Sigmoid colon (tissue), 4 donors: ENCODE data around the gene TAF1B.

Experiments used
- CTCF ChIP-seq, 4 experiments: fragments of 450-650 bp in 3 of 4; fragments of 200-600 bp in 1 of 4; IDR thresholded peaks; one replicate each; pipeline ENCODE4 v1.5.1; 2016 to 2019; ENCODE audit warnings: antibody characterized with exemption in 4 of 4, mild to moderate bottlenecking in 3 of 4, moderate library complexity in 2 of 4
- EP300 ChIP-seq, 4 donors: sonication (generic); formaldehyde crosslinking; IDR thresholded peaks; one replicate each; pipeline ENCODE4 v1.6.1; 2017; ENCODE audit warnings: antibody characterized with exemption in 4 of 4
- POLR2A ChIP-seq, 2 donors: fragments of 450-650 bp; IDR thresholded peaks; one replicate each; pipeline ENCODE4 v1.6.1; 2016; ENCODE audit warnings: antibody characterized with exemption in 2 of 2, mild to moderate bottlenecking in 2 of 2, moderate library complexity in 2 of 2

DNA sequence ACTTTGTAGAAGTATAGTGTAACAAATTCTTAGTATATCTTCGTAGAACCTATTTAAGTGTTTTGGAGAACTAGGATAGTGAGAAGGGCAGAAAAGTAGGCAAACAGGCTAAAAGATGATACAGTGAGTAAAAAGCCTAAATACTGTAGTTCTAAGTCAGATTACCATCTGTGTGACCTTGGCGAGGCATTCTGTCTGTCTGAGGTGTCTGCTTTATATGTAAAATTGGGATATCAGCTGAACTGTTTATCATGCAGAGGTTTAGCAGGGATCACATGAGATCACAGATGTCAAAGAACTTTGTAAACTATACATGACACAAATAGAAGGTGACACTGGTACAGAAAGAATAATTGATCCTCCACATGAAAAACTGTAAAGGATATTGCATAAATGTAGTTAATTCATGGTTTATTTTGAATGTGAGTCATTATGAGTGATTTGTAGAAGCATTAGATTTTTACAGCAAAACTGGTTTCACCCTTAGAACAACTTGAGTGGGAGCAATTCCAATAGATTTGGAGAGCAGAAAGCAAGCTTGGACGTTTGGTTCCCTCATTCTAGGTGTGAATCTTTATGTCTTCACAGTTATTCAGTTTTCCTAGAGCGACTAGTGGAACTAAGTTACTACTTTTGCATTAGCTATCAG, 41.9 kb downstream of the TAF1B start:
- TF ChIP-seq CTCF (IDR thresholded peaks at IDR 0.05) = no peak
- TF ChIP-seq EP300 (IDR thresholded peaks at IDR 0.05) = no peak
- no peak for TF ChIP-seq POLR2A (IDR thresholded peaks at IDR 0.05)
